Cardiac muscle cell (in vitro differentiated cells and primary cell): ENCODE measurements around the gene CLTC. TPM values are rescaled to one million over a fixed set of nuclear protein-coding genes. Genes with fewer than 3 reads are reported as not detected.

Experiments used
- DNase-seq, 2 donors: peaks; one replicate each; pipeline versions ENCODE4 v3.0.0 to v3.0.0-alpha.2; 2010 to 2017; ENCODE audit warnings: low read depth in 1 of 2, low spot score in 1 of 2
- H3K27ac ChIP-seq: fragments of 200-600 bp; sonication (generic); 2 replicates; pipeline ENCODE4 v1.5.1; 2016
- H3K27me3 ChIP-seq: fragments of 200-600 bp; sonication (generic); 2 replicates; pipeline ENCODE4 v1.6.0; 2016; ENCODE audit warnings: control low read depth
- H3K36me3 ChIP-seq: fragments of 200-600 bp; sonication (generic); 2 replicates; pipeline ENCODE4 v1.5.1; 2016; ENCODE audit warnings: control low read depth
- H3K4me1 ChIP-seq: fragments of 200-600 bp; sonication (generic); 2 replicates; pipeline ENCODE4 v1.8.1; 2017; ENCODE audit warnings: low read depth, mild to moderate bottlenecking, mixed run types
- H3K4me3 ChIP-seq: fragments of 200-600 bp; sonication (generic); 2 replicates; pipeline ENCODE4 v1.5.1; 2016; ENCODE audit warnings: mild to moderate bottlenecking
- H3K9me3 ChIP-seq: fragments of 200-600 bp; sonication (generic); 2 replicates; pipeline ENCODE4 v1.5.1; 2017; ENCODE audit warnings: low read depth, mild to moderate bottlenecking, control low read depth
- polyA plus RNA-seq: library from polyadenylated mRNA; unstranded; fragments of >200 nt; fragmentation: Nextera tagmentation; extraction: Ambion mirVana; gene quantifications from 2 replicates; pipeline ENCODE4 v1.2.1, GENCODE V29; 2016
- total RNA-seq: library from RNA; depleted of rRNA; stranded (reverse); fragments of >200 nt; gene quantifications from 2 replicates; pipeline ENCODE4 v1.2.3, GENCODE V29; 2016
- TF ChIP-seq, protein P1 (sequence below): IDR thresholded peaks from 2 replicates; pipeline ENCODE4 v1.5.1; 2012; ENCODE audit warnings: low read depth, mild to moderate bottlenecking, low read length

CLTC gene
- total and polyA plus RNA-seq, 2 experiments from 2014 or later = 172 to 275 TPM

DNA sequence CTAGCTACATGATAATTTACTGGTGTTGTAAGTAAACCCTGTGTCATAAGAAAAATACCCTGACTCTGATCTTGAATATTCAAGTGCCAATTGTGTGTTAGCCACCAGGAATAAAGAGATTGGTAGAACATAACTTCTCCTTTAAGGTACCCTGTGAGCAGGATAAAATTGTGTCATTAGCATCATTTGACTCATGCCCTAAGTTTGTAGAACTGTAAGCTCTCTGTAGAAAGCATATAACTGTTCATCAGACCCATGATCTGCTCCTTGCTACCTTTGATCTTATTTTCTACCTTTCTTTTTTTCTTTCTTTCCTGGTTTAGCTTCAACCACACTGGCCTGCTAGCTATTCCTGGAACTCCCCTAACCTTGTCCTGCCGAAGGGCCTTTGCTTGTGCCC, 51.7 kb downstream of the CLTC start:
- Histone ChIP-seq H3K27me3 (no peaks in the 10 kb centered on the region), H3K27ac (no peak overlapping the region), H3K9me3 (no peaks in the 10 kb centered on the region), H3K4me3 (no peak overlapping the region), H3K36me3 (peaks cover 85% of the 10 kb centered on the region), H3K4me1 (no peaks in the 10 kb centered on the region)
- no peak for DNase-seq
- TF ChIP-seq, protein P1, sequence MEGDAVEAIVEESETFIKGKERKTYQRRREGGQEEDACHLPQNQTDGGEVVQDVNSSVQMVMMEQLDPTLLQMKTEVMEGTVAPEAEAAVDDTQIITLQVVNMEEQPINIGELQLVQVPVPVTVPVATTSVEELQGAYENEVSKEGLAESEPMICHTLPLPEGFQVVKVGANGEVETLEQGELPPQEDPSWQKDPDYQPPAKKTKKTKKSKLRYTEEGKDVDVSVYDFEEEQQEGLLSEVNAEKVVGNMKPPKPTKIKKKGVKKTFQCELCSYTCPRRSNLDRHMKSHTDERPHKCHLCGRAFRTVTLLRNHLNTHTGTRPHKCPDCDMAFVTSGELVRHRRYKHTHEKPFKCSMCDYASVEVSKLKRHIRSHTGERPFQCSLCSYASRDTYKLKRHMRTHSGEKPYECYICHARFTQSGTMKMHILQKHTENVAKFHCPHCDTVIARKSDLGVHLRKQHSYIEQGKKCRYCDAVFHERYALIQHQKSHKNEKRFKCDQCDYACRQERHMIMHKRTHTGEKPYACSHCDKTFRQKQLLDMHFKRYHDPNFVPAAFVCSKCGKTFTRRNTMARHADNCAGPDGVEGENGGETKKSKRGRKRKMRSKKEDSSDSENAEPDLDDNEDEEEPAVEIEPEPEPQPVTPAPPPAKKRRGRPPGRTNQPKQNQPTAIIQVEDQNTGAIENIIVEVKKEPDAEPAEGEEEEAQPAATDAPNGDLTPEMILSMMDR = no peak

DNA sequence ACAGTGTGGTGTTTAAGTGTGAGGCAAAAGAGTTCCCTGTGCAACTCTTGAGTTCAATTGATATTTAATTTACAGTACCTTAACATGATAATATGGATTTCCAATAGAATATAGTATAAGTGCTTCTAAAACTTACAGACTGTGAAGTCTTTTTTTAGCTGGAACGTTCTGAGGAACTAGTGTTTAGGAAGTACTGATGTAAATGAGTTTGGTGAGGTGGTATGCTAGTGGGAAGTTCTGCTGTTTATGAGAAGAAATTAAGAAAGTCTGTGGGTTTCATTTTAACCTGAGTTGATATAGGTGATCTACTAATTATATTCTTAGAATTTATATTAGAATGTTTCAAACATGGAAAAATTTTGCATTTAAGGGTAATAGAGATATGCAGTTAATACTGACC, 55.5 kb downstream of the CLTC start:
- Histone ChIP-seq H3K9me3 (no peaks in the 10 kb centered on the region), H3K4me3 (no peak overlapping the region), H3K27me3 (no peaks in the 10 kb centered on the region), H3K27ac (no peak overlapping the region), H3K4me1 (no peaks in the 10 kb centered on the region), H3K36me3 (peaks cover 88% of the 10 kb centered on the region)
- DNase-seq = no peak
- TF ChIP-seq, protein P1 = no peak

DNA sequence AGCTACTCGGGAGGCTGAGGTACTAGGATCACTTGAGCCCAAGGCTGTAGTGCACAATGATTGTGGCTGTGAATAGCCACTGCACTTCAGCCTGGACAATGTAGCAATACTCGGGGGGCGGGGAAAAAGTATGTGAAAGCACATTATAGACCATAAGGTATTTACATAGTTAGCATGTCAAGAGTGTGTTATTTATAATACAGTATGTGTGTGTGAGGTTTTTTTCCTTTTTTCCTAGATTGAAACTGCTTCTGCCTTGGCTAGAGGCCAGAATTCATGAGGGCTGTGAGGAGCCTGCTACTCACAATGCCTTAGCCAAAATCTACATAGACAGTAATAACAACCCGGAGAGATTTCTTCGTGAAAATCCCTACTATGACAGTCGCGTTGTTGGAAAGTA, 57.0 kb downstream of the CLTC start:
- Histone ChIP-seq H3K4me1 (no peaks in the 10 kb centered on the region), H3K27ac (peak overlapping the region; percentile 6), H3K27me3 (no peaks in the 10 kb centered on the region), H3K9me3 (no peaks in the 10 kb centered on the region), H3K36me3 (peaks cover 90% of the 10 kb centered on the region), H3K4me3 (no peak overlapping the region)
- TF ChIP-seq, protein P1 = no peak
- no peak for DNase-seq

DNA sequence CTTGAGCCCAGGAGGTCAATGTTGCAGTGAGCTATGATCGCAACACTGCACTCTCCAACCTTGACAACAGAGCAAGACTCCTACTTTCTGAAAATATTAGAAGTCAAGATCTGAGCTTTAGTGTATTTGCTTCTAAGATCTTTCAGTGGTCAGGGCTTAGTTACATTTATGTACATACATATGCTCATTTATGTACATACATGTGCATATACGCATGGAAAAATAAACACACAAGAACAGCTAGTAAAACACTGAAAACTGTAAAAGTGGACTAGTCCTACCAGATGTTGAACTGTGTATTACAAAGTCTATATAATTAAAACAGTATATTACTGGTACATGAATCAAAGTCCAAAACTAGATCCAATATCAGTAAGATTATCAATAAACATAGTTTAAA, 59.2 kb downstream of the CLTC start:
- Histone ChIP-seq H3K36me3 (peaks cover 97% of the 10 kb centered on the region), H3K4me3 (no peak overlapping the region), H3K27ac (no peak overlapping the region), H3K4me1 (no peaks in the 10 kb centered on the region), H3K9me3 (no peaks in the 10 kb centered on the region), H3K27me3 (no peaks in the 10 kb centered on the region)
- TF ChIP-seq, protein P1 = no peak
- DNase-seq = no peak

DNA sequence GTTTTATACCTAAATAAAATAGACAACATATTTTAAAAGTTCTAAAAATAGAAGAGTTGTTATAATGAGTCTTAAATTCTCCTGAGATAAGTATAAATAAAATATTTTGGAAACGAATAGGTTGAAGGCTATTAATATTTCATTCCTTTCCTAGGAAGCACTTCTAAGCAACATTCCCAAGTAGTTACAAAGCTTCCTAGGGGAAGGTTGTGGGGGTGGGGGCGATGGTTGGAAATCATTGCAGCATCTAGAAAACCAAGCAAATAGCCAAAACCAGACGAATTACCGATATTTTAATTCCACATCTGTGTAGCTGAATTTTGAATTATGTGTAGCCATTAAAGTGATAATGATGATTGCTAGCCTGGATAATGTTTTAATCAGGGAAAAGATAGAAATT, 60.6 kb downstream of the CLTC start:
- H3K9me3 ChIP-seq = no peaks in the 10 kb centered on the region
- TF ChIP-seq, protein P1 = no peak
- no peaks in the 10 kb centered on the region for H3K27me3 ChIP-seq
- H3K27ac ChIP-seq = peak overlapping the region; percentile 16
- no peak overlapping the region for H3K4me3 ChIP-seq
- peaks cover 97% of the 10 kb centered on the region for H3K36me3 ChIP-seq
- H3K4me1 ChIP-seq = no peaks in the 10 kb centered on the region
- DNase-seq = no peak

DNA sequence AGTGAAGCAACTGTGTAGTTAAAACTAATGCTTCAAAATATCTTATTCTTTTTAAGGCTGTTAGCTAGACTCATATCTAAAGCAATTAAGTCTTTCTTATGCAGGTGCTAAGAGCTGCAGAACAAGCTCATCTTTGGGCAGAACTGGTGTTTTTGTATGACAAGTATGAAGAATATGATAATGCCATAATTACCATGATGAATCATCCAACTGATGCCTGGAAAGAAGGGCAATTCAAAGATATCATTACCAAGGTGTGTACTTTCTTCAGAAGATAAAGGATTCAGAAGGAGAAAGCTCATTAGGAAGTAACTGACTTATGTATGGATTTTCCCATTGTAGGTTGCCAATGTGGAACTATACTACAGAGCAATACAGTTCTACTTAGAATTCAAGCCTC, 63.6 kb downstream of the CLTC start:
- no peak overlapping the region for H3K4me3 ChIP-seq
- H3K27me3 ChIP-seq = no peaks in the 10 kb centered on the region
- H3K36me3 ChIP-seq = peaks cover 98% of the 10 kb centered on the region
- H3K4me1 ChIP-seq = no peaks in the 10 kb centered on the region
- DNase-seq = no peak
- TF ChIP-seq, protein P1 = no peak
- peak overlapping the region; percentile 12 for H3K27ac ChIP-seq
- H3K9me3 ChIP-seq = no peaks in the 10 kb centered on the region
